GM12878 (cell line): ENCODE measurements around the gene FBXW12. TPM values are rescaled to one million over a fixed set of nuclear protein-coding genes. Genes with fewer than 3 reads are reported as not detected.

Experiments used
- BACH1 ChIP-seq: fragments of 450-650 bp; IDR thresholded peaks from 2 replicates; pipeline ENCODE4 v1.6.1; 2017; ENCODE audit warnings: mild to moderate bottlenecking, borderline replicate concordance
- BHLHE40 ChIP-seq, 2 experiments: fragments of 450-650 bp in 1 of 2; IDR thresholded peaks; 2 replicates each; pipeline ENCODE4 v1.6.1; 2011 to 2017; ENCODE audit warnings: low read depth in 2 of 2, borderline replicate concordance in 1 of 2, improper control_type of control experiment in 1 of 2, low read length in 1 of 2, mild to moderate bottlenecking in 1 of 2
- CHD2 ChIP-seq: IDR thresholded peaks from 2 replicates; pipeline ENCODE4 v1.6.1; 2011; ENCODE audit warnings: low read depth, low read length, improper control_type of control experiment, borderline replicate concordance
- GATAD2B ChIP-seq: fragments of 450-650 bp; conservative IDR thresholded peaks from 2 replicates; pipeline ENCODE4 v1.6.1; 2017; ENCODE audit warnings: low read depth, mild to moderate bottlenecking, moderate library complexity
- HDAC2 ChIP-seq: fragments of 200-600 bp; sonication (generic); IDR thresholded peaks from 2 replicates; pipeline ENCODE4 v1.6.1; 2017
- KLF5 ChIP-seq: fragments of 450-650 bp; IDR thresholded peaks from 2 replicates; pipeline ENCODE4 v1.6.1; 2014; ENCODE audit warnings: mild to moderate bottlenecking; ENCODE audit not compliant: partially characterized antibody
- MEF2B ChIP-seq: fragments of 450-650 bp; IDR thresholded peaks from 2 replicates; pipeline ENCODE4 v1.6.1; 2018; ENCODE audit warnings: mild to moderate bottlenecking, moderate library complexity; ENCODE audit not compliant: partially characterized antibody, poor library complexity, severe bottlenecking
- NR2C1 ChIP-seq: fragments of 450-650 bp; IDR thresholded peaks from 2 replicates; pipeline ENCODE4 v1.6.1; 2017; ENCODE audit warnings: antibody characterized with exemption, mild to moderate bottlenecking, moderate library complexity
- NR2F1 ChIP-seq: fragments of 450-650 bp; conservative IDR thresholded peaks from 2 replicates; pipeline ENCODE4 v1.6.1; 2017; ENCODE audit warnings: mild to moderate bottlenecking
- PAX5 ChIP-seq: IDR thresholded peaks from 2 replicates; pipeline ENCODE4 v1.6.1; 2011; ENCODE audit warnings: low read depth, low read length, borderline replicate concordance
- RCOR1 ChIP-seq: conservative IDR thresholded peaks from 2 replicates; pipeline ENCODE4 v1.6.1; 2012; ENCODE audit warnings: low read depth, low read length, improper control_type of control experiment
- SIX5 ChIP-seq: IDR thresholded peaks from 2 replicates; pipeline ENCODE4 v1.6.1; 2011; ENCODE audit warnings: mild to moderate bottlenecking, low read depth, low read length, moderate library complexity; ENCODE audit not compliant: severe bottlenecking
- SUPT20H ChIP-seq: IDR thresholded peaks from 2 replicates; pipeline ENCODE4 v1.6.1; 2011; ENCODE audit warnings: low read depth, mild to moderate bottlenecking, low read length, moderate library complexity, borderline replicate concordance; ENCODE audit not compliant: control insufficient read depth
- SUZ12 ChIP-seq: fragments of 200-600 bp; sonication (generic); IDR thresholded peaks from one replicate; pipeline ENCODE4 v1.6.1; 2018; ENCODE audit warnings: antibody characterized with exemption, mild to moderate bottlenecking; ENCODE audit not compliant: unreplicated experiment
- TCF12 ChIP-seq: IDR thresholded peaks from 2 replicates; pipeline ENCODE4 v1.6.1; 2011; ENCODE audit warnings: low read depth, mild to moderate bottlenecking, low read length
- YBX1 ChIP-seq: fragments of 450-650 bp; IDR thresholded peaks from 2 replicates; pipeline ENCODE4 v1.6.1; 2016; ENCODE audit warnings: antibody characterized with exemption
- YY1 ChIP-seq: IDR thresholded peaks from 2 replicates; pipeline ENCODE4 v1.6.1; 2011; ENCODE audit warnings: low read depth, mild to moderate bottlenecking, low read length
- ZNF217 ChIP-seq: fragments of 450-650 bp; IDR thresholded peaks from 2 replicates; pipeline ENCODE4 v1.6.1; 2017; ENCODE audit warnings: antibody characterized with exemption, mild to moderate bottlenecking
- polyA plus RNA-seq, 11 experiments: library from polyadenylated mRNA; depleted of rRNA in 4 of 11; unstranded in 6 of 11; stranded (reverse) in 5 of 11; fragments of >200 nt; fragmentation: Nextera tagmentation in 4 of 11; fragmentation: Illumina TruSeq in 1 of 11; extraction: Ambion mirVana in 4 of 11; extraction: Trizol in 1 of 11; gene quantifications; 1 replicate in 1 of 11; 2 replicates in 10 of 11; pipeline versions ENCODE4 v1.2.1 to v1.2.3, GENCODE V29; 2011 to 2016; ENCODE audit warnings: inconsistent platforms in 2 of 11, missing spikeins in 2 of 11, low read depth in 1 of 11
- total RNA-seq, 4 experiments: library from RNA; depleted of rRNA in 3 of 4; stranded (reverse); fragments of >200 nt in 3 of 4; fragmentation: Illumina TruSeq in 1 of 4; extraction: Trizol in 1 of 4; gene quantifications; 2 replicates each; pipeline versions ENCODE4 v1.2.1 to v1.2.3, GENCODE V29; 2013 to 2021
- TF ChIP-seq, protein P1 (sequence below): IDR thresholded peaks from 2 replicates; pipeline ENCODE4 v1.6.1; 2011; ENCODE audit warnings: borderline replicate concordance, low read depth, mild to moderate bottlenecking, moderate library complexity, mixed read lengths, low read length; ENCODE audit not compliant: insufficient read depth; ENCODE audit errors: extremely low read length
- TF ChIP-seq, protein P2 (sequence below): fragments of 450-650 bp; IDR thresholded peaks from 2 replicates; pipeline ENCODE4 v1.6.1; 2017; ENCODE audit warnings: mild to moderate bottlenecking, moderate library complexity
- TF ChIP-seq, protein P3 (sequence below): fragments of 450-650 bp; IDR thresholded peaks from 2 replicates; pipeline ENCODE4 v1.6.1; 2016; ENCODE audit warnings: mild to moderate bottlenecking

FBXW12 gene
- total and polyA plus RNA-seq, 10 of the 15 experiments (the other 5 are each of a cell fraction or from before 2014, with no cell fraction given) = 0.04 to 0.18 (median 0.12) TPM; not detected in 4

DNA sequence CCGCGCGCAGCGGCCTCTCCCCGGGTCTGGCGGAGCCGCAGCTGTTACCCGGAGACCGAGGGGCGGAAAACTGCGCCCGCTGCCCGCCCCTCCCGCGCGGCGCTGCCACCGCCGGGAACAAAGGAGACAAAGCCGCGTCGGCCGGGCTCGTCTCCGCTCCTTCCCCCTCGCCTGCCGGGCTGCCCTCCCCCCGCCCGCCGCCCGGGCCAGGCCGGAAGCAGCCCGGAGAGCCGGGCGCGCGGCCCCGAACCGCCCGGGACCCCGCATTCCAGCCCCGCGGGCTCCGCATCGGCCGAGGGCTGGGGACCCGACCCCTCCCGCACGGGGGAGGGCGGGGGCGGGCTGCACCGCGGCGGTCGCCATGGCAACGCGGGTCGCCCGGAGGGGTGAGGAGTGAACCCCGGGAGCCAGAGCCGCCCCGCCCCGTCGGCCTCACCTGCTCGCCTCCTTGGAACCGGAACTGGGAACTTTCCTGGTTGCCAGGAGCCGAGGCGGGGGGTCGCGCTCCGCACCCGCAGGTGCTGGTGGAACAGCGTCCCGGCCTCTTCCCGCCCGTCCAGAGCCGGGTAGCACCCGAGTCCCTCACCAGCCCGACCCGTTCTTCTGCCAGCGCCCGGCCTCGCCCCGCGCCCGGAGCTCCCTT, 57.4 kb downstream of the FBXW12 start (continued):
- TF ChIP-seq SUPT20H (no peak), PAX5 (0 out of 2 replicates have a peak, but pooled peaks have one; percentile 9), RCOR1 (no peak), BACH1 (peak; percentile 34; the same call in 1 of the 2 replicates), CHD2 (no peak), YY1 (peak; percentile 40; the same call in 1 of the 2 replicates), MEF2B (no peak), TCF12 (0 out of 2 replicates have a peak, but pooled peaks have one; percentile 12), ZNF217 (0 out of 2 replicates have a peak, but pooled peaks have one; percentile 7), BHLHE40 (IDR thresholded peaks at IDR 0.05; ENCODE audit: borderline replicate concordance in 1 of 2, low read depth in 2 of 2, low read length in 1 of 2) (peak in 1 of 2 experiments; percentile 55; a peak in 2 of 4 replicates), SIX5 (no peak), SUZ12 (no peak), NR2C1 (peak; percentile 7; the same call in 1 of the 2 replicates), YBX1 (no peak), NR2F1 (peak; percentile 80), HDAC2 (no peak), GATAD2B (peak; percentile 54; the same call in 1 of the 2 replicates), KLF5 (no peak)
- TF ChIP-seq, protein P1, sequence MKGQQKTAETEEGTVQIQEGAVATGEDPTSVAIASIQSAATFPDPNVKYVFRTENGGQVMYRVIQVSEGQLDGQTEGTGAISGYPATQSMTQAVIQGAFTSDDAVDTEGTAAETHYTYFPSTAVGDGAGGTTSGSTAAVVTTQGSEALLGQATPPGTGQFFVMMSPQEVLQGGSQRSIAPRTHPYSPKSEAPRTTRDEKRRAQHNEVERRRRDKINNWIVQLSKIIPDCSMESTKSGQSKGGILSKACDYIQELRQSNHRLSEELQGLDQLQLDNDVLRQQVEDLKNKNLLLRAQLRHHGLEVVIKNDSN = no peak
- TF ChIP-seq, protein P2, sequence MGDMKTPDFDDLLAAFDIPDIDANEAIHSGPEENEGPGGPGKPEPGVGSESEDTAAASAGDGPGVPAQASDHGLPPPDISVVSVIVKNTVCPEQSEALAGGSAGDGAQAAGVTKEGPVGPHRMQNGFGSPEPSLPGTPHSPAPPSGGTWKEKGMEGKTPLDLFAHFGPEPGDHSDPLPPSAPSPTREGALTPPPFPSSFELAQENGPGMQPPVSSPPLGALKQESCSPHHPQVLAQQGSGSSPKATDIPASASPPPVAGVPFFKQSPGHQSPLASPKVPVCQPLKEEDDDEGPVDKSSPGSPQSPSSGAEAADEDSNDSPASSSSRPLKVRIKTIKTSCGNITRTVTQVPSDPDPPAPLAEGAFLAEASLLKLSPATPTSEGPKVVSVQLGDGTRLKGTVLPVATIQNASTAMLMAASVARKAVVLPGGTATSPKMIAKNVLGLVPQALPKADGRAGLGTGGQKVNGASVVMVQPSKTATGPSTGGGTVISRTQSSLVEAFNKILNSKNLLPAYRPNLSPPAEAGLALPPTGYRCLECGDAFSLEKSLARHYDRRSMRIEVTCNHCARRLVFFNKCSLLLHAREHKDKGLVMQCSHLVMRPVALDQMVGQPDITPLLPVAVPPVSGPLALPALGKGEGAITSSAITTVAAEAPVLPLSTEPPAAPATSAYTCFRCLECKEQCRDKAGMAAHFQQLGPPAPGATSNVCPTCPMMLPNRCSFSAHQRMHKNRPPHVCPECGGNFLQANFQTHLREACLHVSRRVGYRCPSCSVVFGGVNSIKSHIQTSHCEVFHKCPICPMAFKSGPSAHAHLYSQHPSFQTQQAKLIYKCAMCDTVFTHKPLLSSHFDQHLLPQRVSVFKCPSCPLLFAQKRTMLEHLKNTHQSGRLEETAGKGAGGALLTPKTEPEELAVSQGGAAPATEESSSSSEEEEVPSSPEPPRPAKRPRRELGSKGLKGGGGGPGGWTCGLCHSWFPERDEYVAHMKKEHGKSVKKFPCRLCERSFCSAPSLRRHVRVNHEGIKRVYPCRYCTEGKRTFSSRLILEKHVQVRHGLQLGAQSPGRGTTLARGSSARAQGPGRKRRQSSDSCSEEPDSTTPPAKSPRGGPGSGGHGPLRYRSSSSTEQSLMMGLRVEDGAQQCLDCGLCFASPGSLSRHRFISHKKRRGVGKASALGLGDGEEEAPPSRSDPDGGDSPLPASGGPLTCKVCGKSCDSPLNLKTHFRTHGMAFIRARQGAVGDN = no peak
- TF ChIP-seq, protein P3, sequence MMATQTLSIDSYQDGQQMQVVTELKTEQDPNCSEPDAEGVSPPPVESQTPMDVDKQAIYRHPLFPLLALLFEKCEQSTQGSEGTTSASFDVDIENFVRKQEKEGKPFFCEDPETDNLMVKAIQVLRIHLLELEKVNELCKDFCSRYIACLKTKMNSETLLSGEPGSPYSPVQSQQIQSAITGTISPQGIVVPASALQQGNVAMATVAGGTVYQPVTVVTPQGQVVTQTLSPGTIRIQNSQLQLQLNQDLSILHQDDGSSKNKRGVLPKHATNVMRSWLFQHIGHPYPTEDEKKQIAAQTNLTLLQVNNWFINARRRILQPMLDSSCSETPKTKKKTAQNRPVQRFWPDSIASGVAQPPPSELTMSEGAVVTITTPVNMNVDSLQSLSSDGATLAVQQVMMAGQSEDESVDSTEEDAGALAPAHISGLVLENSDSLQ = no peak
